ENCODE results near the gene KDM6B. TPM values are rescaled to one million over a fixed set of nuclear protein-coding genes. Genes with fewer than 3 reads are reported as not detected.

The KDM6B gene
- total and polyA plus RNA-seq, 9 of the 15 experiments (the other 6 are each of a cell fraction or from before 2014, with no cell fraction given) = 0.01 to 22.9 (median 2.2) TPM

DNA sequence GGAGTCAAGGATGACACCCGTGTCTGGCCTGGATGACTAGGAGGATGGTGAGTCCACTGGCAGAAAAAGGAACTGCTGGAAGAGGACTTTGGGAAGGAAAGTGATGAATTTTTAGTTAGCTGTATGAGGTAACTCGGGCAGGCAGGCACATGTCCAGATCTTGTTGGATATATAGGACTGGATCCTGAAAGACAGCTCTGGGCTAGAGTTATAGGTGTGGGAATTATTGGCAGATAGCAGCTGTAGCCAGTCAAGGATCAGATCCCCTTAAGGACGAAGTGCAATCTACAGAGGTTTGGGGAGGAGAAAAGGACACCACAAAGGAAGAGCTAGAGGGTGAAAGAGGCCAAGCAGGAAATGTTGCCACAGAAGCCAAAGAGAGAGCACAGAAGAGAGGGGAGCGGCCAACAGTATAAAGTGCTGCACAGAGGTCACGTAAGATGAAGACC, 33.9 kb downstream of the KDM6B start:
- H3K9ac ChIP-seq (ENCODE audit: insufficient read depth in 1 of 2, low read depth in 2 of 2, low read length in 2 of 2) = no peak overlapping the region
- TF ChIP-seq CHCHD3 (CRISPR knock-in tag; IDR thresholded peaks at IDR 0.05) = no peak
- TF ChIP-seq U2AF2 (optimal IDR thresholded peaks at IDR 0.05; ENCODE audit: low read depth, low read length) = no peak
- no peak for TF ChIP-seq SUPT5H (IDR thresholded peaks at IDR 0.05)
- TF ChIP-seq CBX5 (IDR thresholded peaks at IDR 0.05; ENCODE audit: borderline replicate concordance, low read depth) = no peak
- in situ Hi-C loops (cut with MboI) = no loop called here
- 72% methylated on average over 3 of the region's 5 CpGs for WGBS (ENCODE audit: insufficient coverage, low coverage, missing lambda C conversion rate)
- no peak overlapping the region for H2AFZ ChIP-seq (ENCODE audit: low read depth, low read length)
- no peak for DNase-seq (ENCODE audit: extremely low read depth in 1 of 4, low spot score in 3 of 4)
- H3K4me2 ChIP-seq (ENCODE audit: insufficient read depth, low read length) = no peak overlapping the region
- no peak overlapping the region for H3K4me3 ChIP-seq
- BruUV-seq (replicated peaks) = no TSS peak
- H4K20me1 ChIP-seq (replicated peaks; ENCODE audit: control insufficient read depth, insufficient read depth, low read length) = no peaks in the 10 kb centered on the region
- intact Hi-C loops (cut with micrococcal nuclease) = no loop called here
- no peaks in the 10 kb centered on the region for H3K27me3 ChIP-seq (ENCODE audit: control insufficient read depth in 2 of 2, insufficient read depth in 2 of 2, low read length in 2 of 2)
- CTCF ChIA-PET (ENCODE audit: low intra/inter-chr PET ratio) = no interaction called here
- H3K9me1 ChIP-seq (ENCODE audit: control insufficient read depth, insufficient read depth, low read length) = no peaks in the 10 kb centered on the region
- no peaks in the 10 kb centered on the region for H3K9me3 ChIP-seq (replicated peaks; ENCODE audit: control insufficient read depth, insufficient read depth, low read depth, low read length)
- no peak for FAIRE-seq
- H3K4me1 ChIP-seq (replicated peaks in 1 of 2; ENCODE audit: control insufficient read depth in 2 of 2, insufficient read depth in 2 of 2, low read length in 2 of 2) = no peaks in the 10 kb centered on the region; a peak in 1 of 5 replicates
- peaks cover 20% of the 10 kb centered on the region; the same call in 1 of the 3 replicates for H3K36me3 ChIP-seq (ENCODE audit: control insufficient read depth, insufficient read depth, low read length)
- no peaks in the 10 kb centered on the region; the same call in 2 of the 3 replicates for H3K79me2 ChIP-seq (ENCODE audit: control insufficient read depth, insufficient read depth, low read length)
- no peak for ATAC-seq
- H3K27ac ChIP-seq (ENCODE audit: extremely low read depth, low read depth, low read length) = no peak overlapping the region
- POLR2A ChIA-PET = no interaction called here

DNA sequence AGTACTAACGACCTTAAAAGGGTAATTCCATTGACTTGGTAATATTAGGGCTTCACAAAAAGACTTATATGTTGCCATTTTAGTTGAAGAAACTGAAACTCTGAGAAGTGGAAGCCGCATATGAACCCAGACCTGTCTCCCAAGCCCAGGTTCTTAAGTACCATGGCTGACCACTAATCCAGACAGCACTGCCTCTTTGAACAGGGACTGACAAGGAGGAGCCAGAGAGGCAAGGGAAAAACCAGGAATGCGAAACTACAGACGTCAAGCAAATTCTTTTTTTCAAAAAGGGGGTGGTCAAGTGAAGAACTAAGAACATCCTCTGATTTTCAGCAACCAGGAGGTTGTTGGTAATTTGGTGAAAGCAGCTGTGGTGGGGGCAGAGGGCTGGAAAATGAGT, 39.0 kb downstream of the KDM6B start:
- in situ Hi-C loops (cut with MboI) (no loop called here), intact Hi-C loops (cut with micrococcal nuclease) (no loop called here)
- Histone ChIP-seq H3K4me2 (ENCODE audit: insufficient read depth, low read length) (no peak overlapping the region), H4K20me1 (replicated peaks; ENCODE audit: control insufficient read depth, insufficient read depth, low read length) (no peaks in the 10 kb centered on the region), H3K4me1 (replicated peaks in 1 of 2; ENCODE audit: control insufficient read depth in 2 of 2, insufficient read depth in 2 of 2, low read length in 2 of 2) (no peaks in the 10 kb centered on the region), H3K36me3 (ENCODE audit: control insufficient read depth, insufficient read depth, low read length) (peaks cover 24% of the 10 kb centered on the region; the same call in 2 of the 3 replicates), H3K9me3 (replicated peaks; ENCODE audit: control insufficient read depth, insufficient read depth, low read depth, low read length) (no peaks in the 10 kb centered on the region), H2AFZ (ENCODE audit: low read depth, low read length) (no peak overlapping the region), H3K27ac (ENCODE audit: extremely low read depth, low read depth, low read length) (no peak overlapping the region), H3K27me3 (ENCODE audit: control insufficient read depth in 2 of 2, insufficient read depth in 2 of 2, low read length in 2 of 2) (no peaks in the 10 kb centered on the region), H3K9ac (ENCODE audit: insufficient read depth in 1 of 2, low read depth in 2 of 2, low read length in 2 of 2) (no peak overlapping the region), H3K4me3 (no peak overlapping the region), H3K79me2 (ENCODE audit: control insufficient read depth, insufficient read depth, low read length) (no peaks in the 10 kb centered on the region), H3K9me1 (ENCODE audit: control insufficient read depth, insufficient read depth, low read length) (no peaks in the 10 kb centered on the region)
- ATAC-seq (no peak), DNase-seq (ENCODE audit: extremely low read depth in 1 of 4, low spot score in 3 of 4) (no peak), FAIRE-seq (no peak)
- no TSS peak for BruUV-seq (replicated peaks)
- ChIA-PET POLR2A (interaction anchor here (0.7 to 2.2 kb wide), 4 partner anchors 8 to 16 kb away, joined by 3 to 13 read pairs (median 6); partner anchors contain the start of gene NAA38), CTCF (ENCODE audit: low intra/inter-chr PET ratio) (no interaction called here)
- WGBS (ENCODE audit: insufficient coverage, low coverage, missing lambda C conversion rate) = 65% methylated on average over 4 of the region's 4 CpGs
- TF ChIP-seq HLTF (IDR thresholded peaks at IDR 0.05) (no peak), CTCF (IDR thresholded peaks at IDR 0.05 in 2 of 3, conservative IDR thresholded peaks at IDR 0.05 in 1 of 3; ENCODE audit: insufficient read depth in 2 of 3, low read depth in 1 of 3, low read length in 3 of 3) (no peak), RREB1 (CRISPR knock-in tag; IDR thresholded peaks at IDR 0.05) (no peak), RBFOX2 (IDR thresholded peaks at IDR 0.05; ENCODE audit: low read depth, low read length) (no peak), ZNF561 (CRISPR knock-in tag; conservative IDR thresholded peaks at IDR 0.05) (no peak)

Measured in K562 (cell line).